Ovary (tissue), 9 donors: ENCODE measurements around the gene FOXD2. TPM values are rescaled to one million over a fixed set of nuclear protein-coding genes. Genes with fewer than 3 reads are reported as not detected.

ENCODE experiments used
- DNase-seq, 5 donors: peaks; one replicate each; pipeline ENCODE4 v3.0.0-alpha.2; 2019 to 2020
- H3K27ac ChIP-seq, 2 donors: fragments of 200-600 bp; one replicate each; pipeline versions ENCODE4 v1.5.1 to v1.8.0; 2019 to 2022
- H3K27me3 ChIP-seq: fragments of 200-600 bp; one replicate; pipeline ENCODE4 v1.8.0; 2022
- H3K36me3 ChIP-seq: fragments of 200-600 bp; sonication (generic); one replicate; pipeline ENCODE4 v1.5.1; 2019
- H3K4me1 ChIP-seq: one replicate; pipeline ENCODE4 v1.8.1; 2013; ENCODE audit warnings: mild to moderate bottlenecking, moderate library complexity; ENCODE audit not compliant: insufficient read depth
- H3K4me3 ChIP-seq: fragments of 200-600 bp; sonication (generic); one replicate; pipeline ENCODE4 v1.5.1; 2017
- H3K9me3 ChIP-seq, 2 donors: fragments of 200-600 bp in 1 of 2; sonication (generic) in 1 of 2; one replicate each; pipeline versions ENCODE4 v1.5.1 to v1.8.1; 2013 to 2019; ENCODE audit warnings: mild to moderate bottlenecking in 1 of 2, moderate library complexity in 1 of 2
- EP300 ChIP-seq: sonication (generic); formaldehyde crosslinking; IDR thresholded peaks from one replicate; pipeline ENCODE4 v1.6.1; 2017; ENCODE audit warnings: antibody characterized with exemption
- POLR2A ChIP-seq: fragments of 450-650 bp; IDR thresholded peaks from one replicate; pipeline ENCODE4 v1.6.1; 2017; ENCODE audit warnings: antibody characterized with exemption, mild to moderate bottlenecking, moderate library complexity
- WGBS, 3 donors: extraction: QIAGEN DNeasy Blood & Tissue Kit in 1 of 3; methylation state at CpG; one replicate each; pipeline versions ENCODE4 v1.1.5 to v1.1.7; 2013 to 2017; 5-methylcytosine and 5-hydroxymethylcytosine counted together
- intact Hi-C, 4 donors: fragments of 100-400 bp; cut with DNase I; formaldehyde crosslinking; loops; one replicate each; pipeline versions ENCODE4 v1.11.0 to v1.15.1; 2022 to 2023
- polyA plus RNA-seq, 2 donors: library from polyadenylated mRNA; stranded (reverse); fragments of 200-250 nt in 1 of 2; fragments of 350-450 nt in 1 of 2; fragmentation: Illumina TruSeq in 1 of 2; extraction: RNeasy Lipid Tissue Mini Kit (QIAGEN cat#74804) in 1 of 2; gene quantifications; one replicate each; pipeline ENCODE4 v1.2.3, GENCODE V29; 2013 to 2014
- total RNA-seq, 7 donors: library from RNA; depleted of rRNA in 2 of 7; stranded (reverse); fragments of >200 nt in 2 of 7; fragmentation: NEBNext Ultra II Directional in 3 of 7; extraction: Animal tissue kit (Norgen Biotek cat#: 25700) in 3 of 7; gene quantifications; one replicate each; pipeline versions ENCODE4 v1.1.0 to v1.2.4, GENCODE V29; 2016 to 2023
- TF ChIP-seq, protein P1 (sequence below), 3 donors: fragments of 450-650 bp in 2 of 3; fragments of 200-600 bp in 1 of 3; IDR thresholded peaks; one replicate each; pipeline versions ENCODE4 v1.5.1 to v1.8.0; 2016 to 2022; ENCODE audit warnings: antibody characterized with exemption in 3 of 3, mild to moderate bottlenecking in 1 of 3
- donor health status: DM: no; HTN: no; CAD: no; lungs with moderate emphysema.
- donor health status: DM: no; HTN: no; CAD: no.
- donor health status: Bipolar disorder and iron deficiency.
- donor health status: DM: yes; HTN: yes; CAD: no.
- donor health status: DM: no; HTN: no; CAD: no.
- donor health status: DM: yes; HTN: yes; CAD: no.

Gene FOXD2
- total and polyA plus RNA-seq, 9 donors: 0.05 to 0.18 (median 0.09) TPM; not detected in 3

GRCh38 chr1:47412437-47412836 lies 25.4 kb upstream of the FOXD2 start:
- H3K27ac ChIP-seq: no peak overlapping the region
- TF ChIP-seq EP300 (no peak), POLR2A (no peak)
- TF ChIP-seq, protein P1, sequence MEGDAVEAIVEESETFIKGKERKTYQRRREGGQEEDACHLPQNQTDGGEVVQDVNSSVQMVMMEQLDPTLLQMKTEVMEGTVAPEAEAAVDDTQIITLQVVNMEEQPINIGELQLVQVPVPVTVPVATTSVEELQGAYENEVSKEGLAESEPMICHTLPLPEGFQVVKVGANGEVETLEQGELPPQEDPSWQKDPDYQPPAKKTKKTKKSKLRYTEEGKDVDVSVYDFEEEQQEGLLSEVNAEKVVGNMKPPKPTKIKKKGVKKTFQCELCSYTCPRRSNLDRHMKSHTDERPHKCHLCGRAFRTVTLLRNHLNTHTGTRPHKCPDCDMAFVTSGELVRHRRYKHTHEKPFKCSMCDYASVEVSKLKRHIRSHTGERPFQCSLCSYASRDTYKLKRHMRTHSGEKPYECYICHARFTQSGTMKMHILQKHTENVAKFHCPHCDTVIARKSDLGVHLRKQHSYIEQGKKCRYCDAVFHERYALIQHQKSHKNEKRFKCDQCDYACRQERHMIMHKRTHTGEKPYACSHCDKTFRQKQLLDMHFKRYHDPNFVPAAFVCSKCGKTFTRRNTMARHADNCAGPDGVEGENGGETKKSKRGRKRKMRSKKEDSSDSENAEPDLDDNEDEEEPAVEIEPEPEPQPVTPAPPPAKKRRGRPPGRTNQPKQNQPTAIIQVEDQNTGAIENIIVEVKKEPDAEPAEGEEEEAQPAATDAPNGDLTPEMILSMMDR (IDR thresholded peaks at IDR 0.05): no peak
- H3K9me3 ChIP-seq: no peaks in the 10 kb centered on the region
- no peaks in the 10 kb centered on the region for H3K36me3 ChIP-seq
- H3K4me1 ChIP-seq: no peaks in the 10 kb centered on the region
- DNase-seq: no peak
- no peak overlapping the region for H3K4me3 ChIP-seq
- intact Hi-C loops: no loop called here
- 79 to 83% (median 82%) methylated on average over 14 of the region's 14 CpGs for WGBS, 3 donors
- no peaks in the 10 kb centered on the region for H3K27me3 ChIP-seq

DNA sequence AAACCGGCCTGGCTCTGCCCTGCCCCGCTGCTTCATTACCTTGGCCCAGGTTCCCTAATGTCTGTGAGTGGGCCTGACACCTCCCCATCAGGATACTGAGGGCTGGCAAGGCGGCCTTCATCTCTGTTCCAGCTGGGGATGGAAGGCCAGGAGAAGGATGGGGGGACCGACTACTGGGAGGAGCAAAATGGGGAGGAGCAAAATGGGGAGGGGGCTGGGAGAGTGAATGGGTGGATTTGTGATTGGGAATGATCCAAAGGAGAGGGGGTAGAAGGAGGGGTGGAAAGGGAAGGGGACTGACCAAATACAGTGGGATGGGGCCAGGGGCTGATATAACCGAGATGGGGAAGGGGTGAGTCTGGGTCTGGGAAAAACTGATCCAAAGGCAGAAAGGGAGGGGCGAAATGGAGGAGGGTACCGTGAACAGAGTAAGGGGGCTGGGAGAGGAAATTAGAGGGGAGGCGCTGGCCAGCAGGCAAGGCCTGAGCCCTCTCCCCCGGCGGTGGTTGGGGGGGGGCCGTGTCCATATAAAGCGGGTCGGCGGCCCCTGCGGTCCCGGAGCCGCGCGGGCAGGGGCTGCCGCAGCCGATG lies 22.0 kb upstream of the FOXD2 start, which contains the start of gene FOXE3:
Gene FOXE3, plus strand, starts transcription at position 558 of the 591 bp plus-strand sequence. Its CDS starts 31 bp downstream, at position 589.
- Histone ChIP-seq H3K27me3 (no peaks in the 10 kb centered on the region), H3K9me3 (no peaks in the 10 kb centered on the region), H3K27ac (no peak within 1 kb of the TSS), H3K36me3 (no peaks in the 10 kb centered on the region), H3K4me1 (no peaks in the 10 kb centered on the region), H3K4me3 (no peak within 1 kb of the TSS)
- intact Hi-C loops: no loop called here
- 15 to 22% (median 17%) methylated on average over 19 to 21 of the region's 21 CpGs for WGBS, 3 donors
- TF ChIP-seq EP300: no peak
- TF ChIP-seq, protein P1 (IDR thresholded peaks at IDR 0.05): no peak
- no peak for TF ChIP-seq POLR2A
- no peak for DNase-seq

DNA sequence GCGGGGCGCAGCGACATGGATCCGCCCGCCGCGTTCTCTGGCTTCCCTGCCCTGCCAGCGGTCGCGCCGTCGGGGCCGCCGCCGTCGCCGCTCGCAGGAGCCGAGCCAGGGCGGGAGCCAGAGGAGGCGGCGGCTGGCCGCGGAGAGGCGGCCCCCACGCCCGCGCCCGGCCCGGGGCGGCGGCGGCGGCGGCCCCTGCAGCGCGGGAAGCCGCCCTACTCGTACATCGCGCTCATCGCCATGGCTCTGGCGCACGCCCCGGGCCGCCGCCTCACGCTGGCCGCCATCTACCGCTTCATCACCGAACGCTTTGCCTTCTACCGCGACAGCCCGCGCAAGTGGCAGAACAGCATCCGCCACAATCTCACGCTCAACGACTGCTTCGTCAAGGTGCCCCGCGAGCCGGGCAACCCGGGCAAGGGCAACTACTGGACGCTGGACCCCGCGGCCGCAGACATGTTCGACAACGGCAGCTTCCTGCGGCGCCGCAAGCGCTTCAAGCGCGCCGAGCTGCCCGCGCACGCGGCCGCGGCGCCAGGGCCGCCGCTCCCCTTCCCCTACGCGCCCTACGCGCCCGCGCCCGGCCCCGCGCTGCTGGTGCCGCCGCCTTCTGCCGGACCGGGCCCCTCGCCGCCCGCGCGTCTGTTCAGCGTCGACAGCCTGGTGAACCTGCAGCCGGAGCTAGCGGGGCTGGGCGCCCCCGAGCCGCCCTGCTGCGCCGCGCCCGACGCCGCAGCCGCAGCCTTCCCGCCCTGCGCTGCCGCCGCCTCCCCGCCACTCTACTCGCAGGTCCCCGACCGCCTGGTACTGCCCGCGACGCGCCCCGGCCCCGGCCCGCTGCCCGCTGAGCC lies 21.3 kb upstream of the FOXD2 start:
- Histone ChIP-seq H3K27ac (no peak overlapping the region), H3K4me1 (no peaks in the 10 kb centered on the region), H3K4me3 (no peak overlapping the region), H3K36me3 (no peaks in the 10 kb centered on the region), H3K9me3 (no peaks in the 10 kb centered on the region), H3K27me3 (no peaks in the 10 kb centered on the region)
- 1% methylated on average over 62 to 134 of the region's 134 CpGs for WGBS, 3 donors
- TF ChIP-seq EP300 (no peak), POLR2A (no peak)
- TF ChIP-seq, protein P1 (IDR thresholded peaks at IDR 0.05): no peak
- intact Hi-C loops: no loop called here
- no peak for DNase-seq

DNA sequence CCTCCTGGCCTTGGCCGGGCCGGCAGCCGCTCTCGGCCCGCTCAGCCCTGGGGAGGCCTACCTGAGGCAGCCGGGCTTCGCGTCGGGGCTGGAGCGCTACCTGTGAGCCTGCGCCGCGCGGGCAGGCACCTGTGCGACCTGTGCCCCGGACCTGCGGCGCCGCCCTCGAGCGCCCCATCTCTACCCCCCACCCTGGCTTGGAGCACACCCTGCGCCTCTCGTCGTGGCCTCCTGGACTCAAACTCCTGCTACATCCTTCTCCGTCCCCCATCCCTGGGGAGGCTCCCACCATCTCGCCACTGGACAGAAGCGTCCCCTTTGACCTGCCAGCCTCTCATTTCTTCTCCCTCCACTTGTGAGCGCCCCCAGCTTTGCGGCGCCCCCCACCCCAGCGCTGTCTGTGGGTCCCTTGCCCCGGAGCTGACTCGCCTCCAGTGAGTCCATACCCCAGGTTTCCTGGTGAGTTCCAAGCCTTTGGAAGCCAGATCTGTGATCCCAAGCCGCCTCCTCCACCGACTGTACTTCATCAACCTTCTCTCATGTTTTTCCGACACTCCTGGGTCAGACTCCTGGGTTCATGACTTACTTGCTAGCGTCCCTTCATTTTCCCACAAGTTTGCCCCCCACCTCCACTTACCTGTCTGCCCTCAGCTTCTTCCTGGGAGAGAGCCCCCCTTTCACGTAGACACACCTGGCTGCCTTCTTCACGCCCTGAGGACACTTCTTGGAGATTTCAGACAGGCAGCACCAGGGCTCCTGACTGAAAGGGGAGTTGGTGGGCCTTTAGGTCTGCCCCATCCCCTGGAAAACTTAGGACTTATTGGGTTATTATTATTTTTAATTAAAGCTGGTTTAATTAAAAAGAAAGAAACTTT lies 20.4 kb upstream of the FOXD2 start:
- Histone ChIP-seq H3K4me3 (no peak overlapping the region), H3K27me3 (no peaks in the 10 kb centered on the region), H3K4me1 (no peaks in the 10 kb centered on the region), H3K36me3 (no peaks in the 10 kb centered on the region), H3K9me3 (no peaks in the 10 kb centered on the region), H3K27ac (no peak overlapping the region)
- WGBS, 3 donors: 19 to 21% (median 20%) methylated on average over 38 to 39 of the region's 39 CpGs
- DNase-seq: no peak
- intact Hi-C loops: no loop called here
- TF ChIP-seq, protein P1 (IDR thresholded peaks at IDR 0.05): no peak
- TF ChIP-seq EP300 (no peak), POLR2A (no peak)
